ENCODE data around the gene MDM2. TPM values are rescaled to one million over a fixed set of nuclear protein-coding genes. Genes with fewer than 3 reads are reported as not detected.
"Not testable (repeated sequence)": the region's sequence is repeated elsewhere in the genome, so short reads cannot be mapped to it uniquely, and the experiment has no call there.

Gene MDM2
- total RNA-seq, 1 experiment from 2014 or later = 207 TPM

- DNase-seq (ENCODE audit: low spot score); ATAC-seq; H3K9me3 Mint-ChIP-seq; H3K27me3 Mint-ChIP-seq (ENCODE audit: low read depth); POLR2A ChIA-PET: not testable (repeated sequence)
- Mint-ChIP-seq H3K27ac (0 out of 2 replicates have a peak overlapping the region, but pooled peaks have one; percentile 63), H3K4me1 (peaks cover 17% of the 10 kb centered on the region), H3K36me3 (peaks cover 65% of the 10 kb centered on the region), H3K4me3 (peak overlapping the region; percentile 68)
- CTCF ChIA-PET = interaction anchor here (2.4 kb wide), 1 partner anchor 19 kb away, joined by 13 read pairs; no protein-coding TSS in a partner anchor
These were observed 3.6 kb downstream of the MDM2 start for GRCh38 chr12:68811573-68811972.

GRCh38 chr12:68812553-68813241 lies 4.7 kb downstream of the MDM2 start:
- Mint-ChIP-seq H3K4me1 (peaks cover 11% of the 10 kb centered on the region), H3K27ac (peak overlapping the region; percentile 53), H3K9me3 (no peaks in the 10 kb centered on the region), H3K4me3 (peak overlapping the region; percentile 33), H3K36me3 (peaks cover 73% of the 10 kb centered on the region), H3K27me3 (ENCODE audit: low read depth) (no peaks in the 10 kb centered on the region)
- ATAC-seq = no peak
- no peak for DNase-seq (ENCODE audit: low spot score)
- ChIA-PET CTCF (interaction anchor here (2.4 kb wide), 1 partner anchor 18 kb away, joined by 13 read pairs; no protein-coding TSS in a partner anchor), POLR2A (interaction anchor here (0.6 to 0.7 kb wide), 2 partner anchors 17 to 137 kb away, joined by 3 to 4 read pairs; no protein-coding TSS in a partner anchor)
- TF ChIP-seq ESRRA (CRISPR knock-in tag; IDR thresholded peaks at IDR 0.05; ENCODE audit: borderline replicate concordance) (no peak), CREB1 (CRISPR knock-in tag; IDR thresholded peaks at IDR 0.05) (no peak), MXD4 (CRISPR knock-in tag; IDR thresholded peaks at IDR 0.05; ENCODE audit: borderline replicate concordance) (no peak), ZBTB21 (CRISPR knock-in tag; IDR thresholded peaks at IDR 0.05; ENCODE audit: borderline replicate concordance) (no peak), FOXK1 (CRISPR knock-in tag; IDR thresholded peaks at IDR 0.05) (no peak), ZBTB43 (CRISPR knock-in tag; IDR thresholded peaks at IDR 0.05) (no peak), NR3C1 (CRISPR knock-in tag; conservative IDR thresholded peaks at IDR 0.05; ENCODE audit: low read depth) (no peak)

- ChIA-PET POLR2A (interaction anchor here (0.6 kb wide), 1 partner anchor 17 kb away, joined by 4 read pairs; no protein-coding TSS in a partner anchor), CTCF (interaction anchor here (2.4 kb wide), 1 partner anchor 17 kb away, joined by 13 read pairs; no protein-coding TSS in a partner anchor)
- Mint-ChIP-seq H3K4me1 (peaks cover 11% of the 10 kb centered on the region), H3K9me3 (no peaks in the 10 kb centered on the region), H3K27me3 (ENCODE audit: low read depth) (no peaks in the 10 kb centered on the region), H3K4me3 (no peak overlapping the region), H3K27ac (no peak overlapping the region; the same call in 1 of the 2 replicates), H3K36me3 (peaks cover 73% of the 10 kb centered on the region)
- no peak for DNase-seq (ENCODE audit: low spot score)
- TF ChIP-seq ZNF232 (CRISPR knock-in tag; IDR thresholded peaks at IDR 0.05) = no peak
- no peak for TF ChIP-seq ATF3 (CRISPR knock-in tag; conservative IDR thresholded peaks at IDR 0.05)
- TF ChIP-seq ZBTB21 (CRISPR knock-in tag; IDR thresholded peaks at IDR 0.05; ENCODE audit: borderline replicate concordance) = no peak
- no peak for TF ChIP-seq ZNF423 (CRISPR knock-in tag; IDR thresholded peaks at IDR 0.05)
- TF ChIP-seq IRF2 (CRISPR knock-in tag; IDR thresholded peaks at IDR 0.05; ENCODE audit: borderline replicate concordance, low read depth) = no peak
- ATAC-seq = no peak
These were observed 5.2 kb downstream of the MDM2 start for GRCh38 chr12:68813242-68813593.

- POLR2A ChIA-PET = interaction anchor here (0.6 kb wide), 1 partner anchor 494 kb away, joined by 4 read pairs; no protein-coding TSS in a partner anchor
- H3K27ac Mint-ChIP-seq = peak overlapping the region; percentile 50; the same call in 1 of the 2 replicates
- no peaks in the 10 kb centered on the region for H3K27me3 Mint-ChIP-seq (ENCODE audit: low read depth)
- peaks cover 11% of the 10 kb centered on the region for H3K4me1 Mint-ChIP-seq
- CTCF ChIA-PET = interaction anchor here (0.6 to 1.5 kb wide), 3 partner anchors 16 to 516 kb away, joined by 3 to 5 read pairs (median 3); no protein-coding TSS in a partner anchor
- no peaks in the 10 kb centered on the region for H3K9me3 Mint-ChIP-seq
- DNase-seq (ENCODE audit: low spot score) (no peak), ATAC-seq (no peak)
- H3K4me3 Mint-ChIP-seq = no peak overlapping the region
- peaks cover 74% of the 10 kb centered on the region for H3K36me3 Mint-ChIP-seq
- TF ChIP-seq HMGXB4 (CRISPR knock-in tag; IDR thresholded peaks at IDR 0.05) = no peak
- no peak for TF ChIP-seq AFF4 (CRISPR knock-in tag; IDR thresholded peaks at IDR 0.05; ENCODE audit: borderline replicate concordance)
- TF ChIP-seq ZNF232 (CRISPR knock-in tag; IDR thresholded peaks at IDR 0.05) = no peak
- no peak for TF ChIP-seq FOXJ3 (CRISPR knock-in tag; IDR thresholded peaks at IDR 0.05; ENCODE audit: borderline replicate concordance)
- no peak for TF ChIP-seq FOXK1 (CRISPR knock-in tag; IDR thresholded peaks at IDR 0.05)
- no peak for TF ChIP-seq ZNF512 (CRISPR knock-in tag; IDR thresholded peaks at IDR 0.05; ENCODE audit: borderline replicate concordance)
- no peak for TF ChIP-seq TP53 (CRISPR knock-in tag; IDR thresholded peaks at IDR 0.05)
- no peak for TF ChIP-seq ZNF423 (CRISPR knock-in tag; IDR thresholded peaks at IDR 0.05)
- TF ChIP-seq JUN (CRISPR knock-in tag; IDR thresholded peaks at IDR 0.05) = no peak
These were observed 6.7 kb downstream of the MDM2 start for GRCh38 chr12:68814490-68815231.
